Adrenal gland (tissue), 5 donors: ENCODE results near the gene TMEM37.

Experiments
- CTCF ChIP-seq, 6 experiments: fragments of 450-650 bp in 4 of 6; fragments of 200-600 bp in 2 of 6; sonication (generic) in 1 of 6; IDR thresholded peaks; 1 replicate in 5 of 6; 2 replicates in 1 of 6; pipeline versions ENCODE4 v1.5.1 to v1.8.0; 2016 to 2021; ENCODE audit warnings: antibody characterized with exemption in 6 of 6, mild to moderate bottlenecking in 2 of 6, moderate library complexity in 1 of 6
- POLR2A ChIP-seq, 2 donors: fragments of 450-650 bp; IDR thresholded peaks; one replicate each; pipeline ENCODE4 v1.6.1; 2017; ENCODE audit warnings: antibody characterized with exemption in 2 of 2, mild to moderate bottlenecking in 2 of 2, moderate library complexity in 1 of 2
- donor health status: DM: no; HTN: no; CAD: no.

GRCh38 chr2:119427756-119428155 is 3.9 kb upstream of the TMEM37 start:
- TF ChIP-seq POLR2A (IDR thresholded peaks at IDR 0.05) (no peak), CTCF (IDR thresholded peaks at IDR 0.05) (no peak)
